ENCODE results near the gene MCC.

GRCh38 chr5:113183694-113184093, 304.6 kb downstream of the MCC start:
- no peak for TF ChIP-seq CTCF (IDR thresholded peaks at IDR 0.05)
- no peak for TF ChIP-seq POLR2A (IDR thresholded peaks at IDR 0.05)
